PC-3 (cell line): ENCODE results near the gene NDUFA3. TPM values are rescaled to one million over a fixed set of nuclear protein-coding genes. Genes with fewer than 3 reads are reported as not detected.
A peak's percentile ranks its signal among the peaks of the same experiment; 100 is the strongest.

Experiments used
- ATAC-seq: fragments of 200-7000 bp; cut with Tn5 transposase; 2 replicates; pipeline ENCODE4 v1.9.1; 2020; ENCODE audit warnings: mild to moderate bottlenecking, moderate library complexity
- BruUV-seq: library from RNA; stranded (reverse); fragments of 400-500 nt; replicated peaks from 2 replicates; lab custom pipeline; 2021; lab: Mats Ljungman, UMichigan
- CTCF ChIA-PET: fragments of 300-600 bp; sonication (Branson Sonifier 250); formaldehyde crosslinking; loops from one replicate; lab custom pipeline; 2022; ENCODE audit warnings: antibody characterized with exemption; lab: Charles Lee
- POLR2A ChIA-PET: fragments of 300-600 bp; sonication (Branson Sonifier 250); formaldehyde crosslinking; loops from one replicate; lab custom pipeline; 2022; ENCODE audit warnings: antibody characterized with exemption; ENCODE audit not compliant: unreplicated experiment; lab: Charles Lee
- DNase-seq: peaks from one replicate; pipeline ENCODE4 v3.0.0-alpha.2; 2015
- H2AFZ ChIP-seq: fragments of 300-600 bp; sonication (generic); 2 replicates; pipeline ENCODE4 v1.6.0; 2016; ENCODE audit warnings: antibody characterized with exemption, low read length
- H3F3A ChIP-seq: fragments of 300-600 bp; sonication (generic); one replicate; pipeline ENCODE4 v1.6.0; 2017; ENCODE audit warnings: antibody characterized with exemption, low read length, control low read depth, mild to moderate bottlenecking; ENCODE audit not compliant: unreplicated experiment
- H3K27ac ChIP-seq: fragments of 300-600 bp; sonication (generic); 2 replicates; pipeline ENCODE4 v1.5.1; 2016; ENCODE audit warnings: mild to moderate bottlenecking, low read length
- H3K27me3 ChIP-seq: fragments of 300-600 bp; sonication (generic); 2 replicates; pipeline ENCODE4 v1.6.1; 2016; ENCODE audit warnings: low read length, mixed read lengths
- H3K36me3 ChIP-seq: fragments of 300-600 bp; sonication (generic); 2 replicates; pipeline ENCODE4 v1.6.1; 2016; ENCODE audit warnings: low read depth, mixed run types, low read length, mixed read lengths
- H3K4me1 ChIP-seq: fragments of 300-600 bp; sonication (generic); 2 replicates; pipeline ENCODE4 v1.5.1; 2016; ENCODE audit warnings: low read length; ENCODE audit not compliant: insufficient read depth
- H3K4me2 ChIP-seq: fragments of 300-600 bp; sonication (generic); 2 replicates; pipeline ENCODE4 v1.6.0; 2016; ENCODE audit warnings: low read length
- H3K4me3 ChIP-seq: fragments of 300-600 bp; sonication (generic); 2 replicates; pipeline ENCODE4 v1.5.1; 2016; ENCODE audit warnings: mild to moderate bottlenecking, low read length, mixed read lengths
- H3K79me2 ChIP-seq: fragments of 300-600 bp; sonication (generic); 2 replicates; pipeline ENCODE4 v1.6.1; 2017; ENCODE audit warnings: low read length, mixed read lengths
- H3K9ac ChIP-seq: fragments of 300-600 bp; sonication (generic); 2 replicates; pipeline ENCODE4 v1.6.0; 2016; ENCODE audit warnings: mild to moderate bottlenecking, low read length
- H3K9me2 ChIP-seq: fragments of 300-600 bp; sonication (generic); replicated peaks from 2 replicates; pipeline ENCODE4 v1.6.1; 2016; ENCODE audit warnings: mixed run types, low read length, mixed read lengths
- H3K9me3 ChIP-seq: fragments of 300-600 bp; sonication (generic); 2 replicates; pipeline ENCODE4 v1.6.1; 2016; ENCODE audit warnings: low read length, mixed read lengths
- H4K20me1 ChIP-seq: fragments of 300-600 bp; sonication (generic); 2 replicates; pipeline ENCODE4 v1.6.1; 2016; ENCODE audit warnings: low read length, mixed read lengths
- CTCF ChIP-seq: fragments of 300-600 bp; sonication (generic); conservative IDR thresholded peaks from 2 replicates; pipeline ENCODE4 v1.5.1; 2017; ENCODE audit warnings: antibody characterized with exemption, low read depth, mild to moderate bottlenecking, low read length
- EZH2 ChIP-seq: fragments of 300-600 bp; sonication (generic); IDR thresholded peaks from one replicate; pipeline ENCODE4 v1.6.1; 2017; ENCODE audit warnings: antibody characterized with exemption, mild to moderate bottlenecking, low read length; ENCODE audit not compliant: unreplicated experiment
- EZH2phosphoT487 ChIP-seq: fragments of 300-600 bp; sonication (generic); IDR thresholded peaks from 2 replicates; pipeline ENCODE4 v1.6.1; 2018; ENCODE audit warnings: mild to moderate bottlenecking, antibody characterized with exemption, low read length, borderline replicate concordance
- intact Hi-C: fragments of 100-400 bp; cut with micrococcal nuclease; formaldehyde crosslinking; loops from 2 replicates; pipeline ENCODE4 v1.9.0; 2023
- total RNA-seq: library from RNA; depleted of rRNA; stranded (reverse); fragments of >200 nt; gene quantifications from 2 replicates; pipeline ENCODE4 v1.2.3, GENCODE V29; 2014

NDUFA3 gene
- total RNA-seq, 1 experiment from 2014 or later, result 138 TPM

GRCh38 chr19:54133957-54134590, 31.4 kb downstream of the NDUFA3 start:
- intact Hi-C loops, result no loop called here
- Histone ChIP-seq H3K9me2 (no peaks in the 10 kb centered on the region), H3K36me3 (peaks cover 18% of the 10 kb centered on the region), H3K4me2 (no peak overlapping the region), H3K9ac (no peak overlapping the region), H3K9me3 (no peaks in the 10 kb centered on the region), H3K27ac (no peak overlapping the region), H3K79me2 (peaks cover 15% of the 10 kb centered on the region), H3K4me3 (no peak overlapping the region), H3K4me1 (peaks cover 13% of the 10 kb centered on the region; the same call in 1 of the 2 replicates), H4K20me1 (0 out of 2 replicates have a peak, but pooled peaks cover 6% of the 10 kb centered on the region), H3K27me3 (no peaks in the 10 kb centered on the region), H3F3A (no peaks in the 10 kb centered on the region), H2AFZ (no peak overlapping the region)
- no TSS peak for BruUV-seq
- CTCF ChIA-PET, result no interaction called here
- no peak for TF ChIP-seq CTCF
- TF ChIP-seq EZH2, result no peak
- no peak for TF ChIP-seq EZH2phosphoT487
- no peak for DNase-seq
- no peak for ATAC-seq
- POLR2A ChIA-PET, result no interaction called here

DNA sequence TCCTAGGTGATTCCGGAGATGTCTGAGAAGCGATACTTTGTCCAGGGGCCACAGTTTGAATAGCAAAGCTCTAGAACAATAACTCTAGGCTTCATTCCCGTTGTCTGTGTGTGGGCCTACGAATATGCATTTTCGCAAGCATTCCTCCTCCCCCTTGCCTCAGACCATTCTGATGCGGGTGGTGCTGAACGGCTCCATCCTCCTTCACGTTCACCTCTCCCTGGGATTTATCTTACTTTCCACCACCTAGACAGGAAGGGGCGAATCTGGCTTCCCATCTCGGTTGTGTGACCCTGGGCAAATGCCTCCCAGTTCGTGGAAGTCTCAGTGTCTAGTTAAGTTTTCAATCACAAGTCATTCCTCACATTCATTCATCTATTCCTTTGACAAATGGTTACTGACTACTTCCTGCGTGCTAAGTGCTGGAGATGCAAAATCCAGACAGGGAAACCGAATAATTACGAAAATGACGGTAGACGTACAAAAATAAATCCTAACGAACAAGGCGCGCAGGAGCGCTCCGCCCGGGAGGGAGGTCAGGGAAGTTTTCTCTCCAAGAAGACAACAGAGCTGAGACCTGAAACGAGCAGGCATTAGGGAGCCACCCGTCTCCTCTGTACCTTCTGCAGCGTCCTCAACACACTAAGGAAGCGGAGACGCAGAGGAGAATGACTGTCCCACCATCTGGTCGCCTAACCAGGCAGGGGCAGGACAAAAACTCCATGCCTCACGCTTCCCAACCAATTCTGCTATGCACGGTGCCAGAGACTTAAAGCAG, 33.6 kb downstream of the NDUFA3 start:
- H3K27ac ChIP-seq, result peak overlapping the region; percentile 3; the same call in 1 of the 2 replicates
- intact Hi-C loops, result no loop called here
- H3K27me3 ChIP-seq, result no peaks in the 10 kb centered on the region
- peaks cover 28% of the 10 kb centered on the region for H4K20me1 ChIP-seq
- peaks cover 17% of the 10 kb centered on the region; the same call in 1 of the 2 replicates for H3K36me3 ChIP-seq
- H3K79me2 ChIP-seq, result peaks cover 37% of the 10 kb centered on the region
- H3K4me1 ChIP-seq, result peaks cover 20% of the 10 kb centered on the region; the same call in 1 of the 2 replicates
- CTCF ChIA-PET, result interaction anchor here (0.6 to 1.9 kb wide), 4 partner anchors 24 to 294 kb away, joined by 4 to 11 read pairs (median 10); partner anchors contain the start of genes LENG1 and MBOAT7
- H3K9ac ChIP-seq, result peak overlapping the region; percentile 49
- TSS peak; percentile 93 for BruUV-seq
- ATAC-seq, result peak; percentile 2
- POLR2A ChIA-PET, result interaction anchor here (0.5 to 1.3 kb wide), 8 partner anchors 16 to 1947 kb away, joined by 3 to 25 read pairs (median 16); partner anchors contain the start of genes LENG1, MBOAT7, MYADM and PRPF31
- peak overlapping the region; percentile 91 for H3K4me2 ChIP-seq
- DNase-seq, result peak; percentile 15
- H3K9me2 ChIP-seq, result no peaks in the 10 kb centered on the region
- H3F3A ChIP-seq, result no peaks in the 10 kb centered on the region
- H3K9me3 ChIP-seq, result no peaks in the 10 kb centered on the region
- H2AFZ ChIP-seq, result peak overlapping the region; percentile 68
- peak overlapping the region; percentile 73 for H3K4me3 ChIP-seq
- TF ChIP-seq EZH2phosphoT487 (no peak), CTCF (no peak), EZH2 (no peak)
